ENCODE data around the gene USP11.

Gene USP11

GRCh38 chrX:47202877-47203276 lies 29.9 kb upstream of the USP11 start:
- DNase-seq (ENCODE audit: low read depth) = no peak

DNA sequence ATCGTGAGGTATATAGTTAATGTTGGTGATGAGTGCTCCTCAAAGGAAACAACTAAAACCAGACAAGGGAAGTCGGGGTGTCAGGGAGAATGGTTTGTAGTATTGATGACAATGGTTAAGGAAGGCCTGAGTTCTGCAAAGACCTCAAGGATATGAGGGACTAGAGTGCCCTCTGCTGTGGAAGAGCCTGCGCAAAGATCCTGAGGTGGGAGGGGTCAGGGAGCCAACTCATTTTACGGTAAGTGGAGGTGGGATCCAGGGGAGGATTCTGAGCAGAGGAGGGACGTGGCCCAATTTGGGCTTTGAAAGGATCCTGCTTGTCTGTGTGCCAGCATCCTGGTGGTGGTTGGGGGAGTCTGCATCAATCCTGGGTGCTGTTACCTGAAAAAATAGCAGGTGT lies 27.8 kb upstream of the USP11 start:
- no peak for DNase-seq (ENCODE audit: low read depth)

- no peak for DNase-seq (ENCODE audit: low read depth)
Observed at GRCh38 chrX:47206316-47206715, 26.5 kb upstream of the USP11 start.

DNA sequence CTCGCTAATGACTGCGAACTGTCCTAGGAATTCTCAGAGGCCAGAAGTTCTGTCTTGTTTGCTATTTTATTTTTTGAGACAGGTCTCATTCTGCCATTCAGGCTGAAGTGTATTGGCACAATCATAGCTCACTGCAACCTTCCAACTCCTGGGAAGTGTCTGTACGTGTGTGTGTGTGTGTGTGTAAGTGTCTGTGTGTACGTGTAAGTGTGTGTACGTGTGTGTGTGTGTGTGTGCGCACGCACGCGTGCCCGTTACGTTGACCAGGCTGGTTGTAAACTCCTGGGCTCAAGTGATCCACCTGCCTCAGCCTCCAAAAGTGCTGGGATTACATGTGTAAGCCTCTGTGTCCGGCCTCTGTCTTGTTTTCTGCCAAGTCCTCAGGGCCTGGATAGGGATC lies 24.7 kb upstream of the USP11 start:
- no peak for DNase-seq (ENCODE audit: low read depth)

GRCh38 chrX:47209508-47210238 lies 23.1 kb upstream of the USP11 start:
- DNase-seq (ENCODE audit: low read depth) = no peak

DNA sequence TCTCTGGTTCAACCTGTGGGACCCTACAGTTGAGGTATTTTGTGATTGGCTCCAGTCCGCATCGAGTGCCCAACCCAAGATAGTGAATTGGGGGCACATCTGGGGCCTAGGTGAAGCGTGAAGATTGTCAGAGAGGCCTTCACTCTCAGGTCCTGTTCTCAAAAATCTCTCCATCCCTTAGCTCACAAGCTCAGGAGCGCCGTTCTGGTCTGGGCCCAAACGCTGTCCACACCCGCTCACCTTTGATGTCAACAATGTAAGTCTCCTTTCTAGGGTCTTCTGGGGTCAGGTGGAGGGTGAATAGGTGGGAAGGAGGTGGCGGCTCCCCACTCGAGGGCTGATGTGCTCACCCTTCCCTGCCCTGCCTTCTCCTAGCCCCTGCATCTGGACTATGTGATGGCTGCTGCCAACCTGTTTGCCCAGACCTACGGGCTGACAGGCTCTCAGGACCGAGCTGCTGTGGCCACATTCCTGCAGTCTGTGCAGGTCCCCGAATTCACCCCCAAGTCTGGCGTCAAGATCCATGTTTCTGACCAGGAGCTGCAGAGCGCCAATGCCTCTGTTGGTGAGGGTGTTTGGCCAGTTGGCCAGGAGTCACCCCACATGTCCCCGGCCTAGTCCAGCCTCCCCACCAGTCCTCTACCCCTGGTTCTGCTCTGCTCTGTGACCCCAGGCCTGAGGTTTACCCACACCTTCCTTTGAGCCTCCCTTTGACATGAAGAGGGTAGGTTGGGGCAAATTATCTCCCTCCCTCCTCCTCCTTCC lies 22.0 kb upstream of the USP11 start:
- no peak for DNase-seq (ENCODE audit: low read depth)

GRCh38 chrX:47212381-47213293 lies 20.2 kb upstream of the USP11 start:
- DNase-seq (ENCODE audit: low read depth) = no peak

GRCh38 chrX:47214435-47215077 lies 18.3 kb upstream of the USP11 start:
- no peak for DNase-seq (ENCODE audit: low read depth)

GRCh38 chrX:47215291-47215900 lies 17.4 kb upstream of the USP11 start:
- no peak for DNase-seq (ENCODE audit: low read depth)

- DNase-seq (ENCODE audit: low read depth) = no peak
Observed at GRCh38 chrX:47216393-47216925, 16.4 kb upstream of the USP11 start.

GRCh38 chrX:47217121-47217851 lies 15.5 kb upstream of the USP11 start:
- DNase-seq (ENCODE audit: low read depth) = peak; percentile 70

DNA sequence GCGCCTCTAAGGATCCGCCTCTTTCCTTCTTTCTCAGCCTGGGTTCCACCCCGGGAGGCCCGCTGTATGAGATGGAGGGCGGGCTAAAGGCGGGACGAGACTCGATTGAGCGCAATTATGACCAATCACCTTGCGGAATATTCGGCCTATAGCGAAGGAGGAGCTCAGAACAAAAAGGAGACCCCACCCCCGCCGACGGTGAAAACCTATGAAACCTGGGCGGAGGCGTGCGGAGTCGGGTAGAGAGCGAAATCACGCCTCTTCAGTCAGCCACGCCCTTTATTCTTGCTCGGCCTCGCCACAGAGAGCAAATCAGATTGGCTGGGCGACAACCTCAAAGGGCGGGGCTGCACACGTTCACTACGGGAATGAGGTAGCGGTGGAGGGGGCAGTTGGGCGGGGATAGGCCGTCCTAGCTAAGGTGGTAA lies 14.9 kb upstream of the USP11 start:
- DNase-seq (ENCODE audit: low read depth) = peak; percentile 99

- DNase-seq (ENCODE audit: low read depth) = peak; percentile 79
Observed at GRCh38 chrX:47218280-47218919, 14.4 kb upstream of the USP11 start, which contains the start of gene CDK16. TSS of gene CDK16 (plus strand) at chrX:47218681. CDS start at chrX:47223558, 4,877 bp downstream.

GRCh38 chrX:47218920-47219815 lies 13.6 kb upstream of the USP11 start:
- no peak for DNase-seq (ENCODE audit: low read depth)

DNA sequence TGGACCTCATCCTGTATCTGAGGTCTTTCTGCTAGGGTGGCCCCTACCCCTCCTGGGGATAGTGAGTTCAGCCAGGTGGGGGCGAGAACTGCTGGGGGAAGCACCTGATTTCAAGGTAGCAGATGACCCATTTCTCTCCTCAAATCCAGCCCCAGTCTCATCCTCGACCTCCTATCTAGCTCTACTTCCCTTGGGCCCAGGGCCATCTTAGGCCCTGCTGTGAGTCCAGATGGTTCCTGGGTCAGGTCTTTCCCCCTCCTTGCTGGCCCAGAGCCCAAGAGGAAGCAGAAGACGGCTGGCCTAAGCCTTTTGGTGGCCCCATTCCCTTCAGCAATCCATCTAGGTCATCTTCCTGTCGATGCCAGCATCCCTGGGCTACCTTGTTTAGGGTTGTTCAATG lies 11.1 kb upstream of the USP11 start:
- no peak for DNase-seq (ENCODE audit: low read depth)

DNA sequence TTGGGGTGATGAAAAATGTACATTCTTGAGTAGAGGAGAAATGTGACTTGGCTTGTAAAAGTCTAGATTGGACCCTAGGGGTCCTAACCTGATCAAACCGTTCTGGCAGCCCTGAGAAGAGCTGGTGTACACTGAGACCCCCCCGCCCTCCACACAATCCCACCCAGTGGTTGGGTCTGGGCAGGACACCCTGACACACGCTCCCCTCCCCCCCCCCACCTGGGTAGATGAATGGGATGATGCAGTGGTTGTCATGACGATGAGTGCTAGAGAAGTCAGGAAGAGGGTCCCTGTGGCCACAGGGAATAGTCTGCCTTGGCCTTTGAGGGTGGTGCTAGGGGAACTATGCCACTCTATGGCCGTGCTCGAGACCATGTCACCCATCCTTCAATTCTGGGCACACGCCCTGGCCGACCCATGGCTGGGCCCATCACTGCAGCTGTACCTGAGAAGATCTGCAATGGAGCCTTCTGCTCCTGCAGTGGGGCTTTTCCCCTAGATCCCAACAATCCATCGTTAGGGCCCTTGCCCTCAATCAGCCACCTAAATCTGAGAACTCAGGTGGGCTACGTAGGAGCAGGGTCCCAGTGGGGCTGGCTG lies 10.0 kb upstream of the USP11 start:
- DNase-seq (ENCODE audit: low read depth) = no peak

- no peak for DNase-seq (ENCODE audit: low read depth)
Observed at GRCh38 chrX:47223476-47224250, 9.1 kb upstream of the USP11 start.

Data from iris pigment epithelial cell (primary cell).